ENCODE measurements around the gene METTL25. TPM values are rescaled to one million over a fixed set of nuclear protein-coding genes. Genes with fewer than 3 reads are reported as not detected.

METTL25 gene
- polyA plus RNA-seq, 1 donor (not counting 4 experiments of a cell fraction or from before 2014, with no cell fraction given): 6.0 TPM

DNA sequence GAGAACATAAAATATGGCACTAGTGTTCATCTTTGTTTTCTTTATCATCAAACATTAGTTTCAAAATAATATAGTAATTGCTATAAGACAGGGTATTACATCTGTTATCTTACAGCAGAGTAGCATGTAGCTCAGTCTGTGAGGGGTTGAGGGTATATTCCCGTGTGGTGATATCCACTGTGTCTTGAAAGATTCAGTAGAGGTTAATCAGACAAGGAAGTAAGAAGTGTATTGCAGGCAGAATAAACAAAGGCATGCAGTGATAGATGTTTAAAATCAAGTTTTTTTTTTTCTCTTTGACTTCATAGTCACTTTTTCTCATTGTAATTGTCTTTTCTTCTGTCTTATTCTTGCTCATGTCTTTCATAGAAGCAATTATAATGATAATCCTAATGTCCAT is 48.3 kb downstream of the METTL25 start:
- no peak for FAIRE-seq

DNA sequence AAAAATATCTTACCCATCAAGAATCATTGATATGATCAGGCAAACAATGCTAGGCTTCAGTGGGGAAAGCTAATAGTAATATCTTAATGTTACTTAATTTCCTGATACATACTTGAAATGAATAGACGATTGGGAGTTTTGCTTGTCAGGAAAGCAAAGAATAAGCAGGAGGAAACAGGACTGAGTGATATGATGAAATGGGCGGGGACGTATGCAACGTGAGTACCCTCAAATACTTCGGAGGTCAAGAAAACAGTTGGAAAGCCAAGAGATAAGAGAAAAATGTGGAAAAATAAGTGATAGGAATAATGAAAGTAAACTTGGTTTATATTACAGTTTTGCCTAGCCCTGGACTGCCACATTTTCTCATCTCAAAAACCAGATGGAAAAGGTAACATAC is 49.2 kb downstream of the METTL25 start:
- H3K79me2 ChIP-seq (ENCODE audit: control insufficient read depth, insufficient read depth, low read length): no peaks in the 10 kb centered on the region
- DNase-seq (ENCODE audit: low read depth, low spot score) (no peak), FAIRE-seq (no peak)
- no peaks in the 10 kb centered on the region for H3K9me1 ChIP-seq (ENCODE audit: control insufficient read depth, extremely low read depth, insufficient read depth, low read length)
- H3K36me3 ChIP-seq (ENCODE audit: control insufficient read depth in 2 of 2, extremely low read depth in 1 of 2, insufficient read depth in 2 of 2, low read length in 2 of 2): no peaks in the 10 kb centered on the region
- no peak overlapping the region for H3K4me2 ChIP-seq (ENCODE audit: control insufficient read depth, extremely low read depth, insufficient read depth, low read depth, low read length)
- H2AFZ ChIP-seq (ENCODE audit: control insufficient read depth, low read length): no peak overlapping the region
- no peaks in the 10 kb centered on the region for H3K9me3 ChIP-seq (ENCODE audit: control insufficient read depth, low read depth, low read length)
- H3K4me1 ChIP-seq (ENCODE audit: control insufficient read depth, extremely low read depth, insufficient read depth, low read length): peaks cover 2% of the 10 kb centered on the region
- H3K27ac ChIP-seq (ENCODE audit: control insufficient read depth, insufficient read depth, low read length): no peak overlapping the region
- H3K4me3 ChIP-seq (ENCODE audit: control insufficient read depth in 2 of 3, extremely low read depth in 1 of 3, insufficient read depth in 2 of 3, low read depth in 1 of 3, low read length in 3 of 3): no peak overlapping the region
- dilution Hi-C loops (cut with MboI; ENCODE audit: extremely low pct_ligation_motif_present, low sequenced_read_pairs): no loop called here
- TF ChIP-seq, protein P1, sequence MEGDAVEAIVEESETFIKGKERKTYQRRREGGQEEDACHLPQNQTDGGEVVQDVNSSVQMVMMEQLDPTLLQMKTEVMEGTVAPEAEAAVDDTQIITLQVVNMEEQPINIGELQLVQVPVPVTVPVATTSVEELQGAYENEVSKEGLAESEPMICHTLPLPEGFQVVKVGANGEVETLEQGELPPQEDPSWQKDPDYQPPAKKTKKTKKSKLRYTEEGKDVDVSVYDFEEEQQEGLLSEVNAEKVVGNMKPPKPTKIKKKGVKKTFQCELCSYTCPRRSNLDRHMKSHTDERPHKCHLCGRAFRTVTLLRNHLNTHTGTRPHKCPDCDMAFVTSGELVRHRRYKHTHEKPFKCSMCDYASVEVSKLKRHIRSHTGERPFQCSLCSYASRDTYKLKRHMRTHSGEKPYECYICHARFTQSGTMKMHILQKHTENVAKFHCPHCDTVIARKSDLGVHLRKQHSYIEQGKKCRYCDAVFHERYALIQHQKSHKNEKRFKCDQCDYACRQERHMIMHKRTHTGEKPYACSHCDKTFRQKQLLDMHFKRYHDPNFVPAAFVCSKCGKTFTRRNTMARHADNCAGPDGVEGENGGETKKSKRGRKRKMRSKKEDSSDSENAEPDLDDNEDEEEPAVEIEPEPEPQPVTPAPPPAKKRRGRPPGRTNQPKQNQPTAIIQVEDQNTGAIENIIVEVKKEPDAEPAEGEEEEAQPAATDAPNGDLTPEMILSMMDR (optimal IDR thresholded peaks at IDR 0.05 in 1 of 3, IDR thresholded peaks at IDR 0.05 in 1 of 3, conservative IDR thresholded peaks at IDR 0.05 in 1 of 3; ENCODE audit: extremely low read depth in 1 of 3, insufficient read depth in 2 of 3, low read length in 3 of 3): no peak
- H3K9ac ChIP-seq (ENCODE audit: control insufficient read depth, extremely low read depth, insufficient read depth, low read length): no peak overlapping the region
- H3K27me3 ChIP-seq (ENCODE audit: control insufficient read depth, extremely low read depth, insufficient read depth, low read length): no peaks in the 10 kb centered on the region
- H4K20me1 ChIP-seq (ENCODE audit: control insufficient read depth, extremely low read depth, insufficient read depth, low read length): no peaks in the 10 kb centered on the region

More for the DNA sequence above, 48.3 kb downstream of the METTL25 start:
- Histone ChIP-seq H3K79me2 (ENCODE audit: control insufficient read depth, insufficient read depth, low read length) (no peaks in the 10 kb centered on the region), H3K27me3 (ENCODE audit: control insufficient read depth, extremely low read depth, insufficient read depth, low read length) (no peaks in the 10 kb centered on the region), H3K4me1 (ENCODE audit: control insufficient read depth, extremely low read depth, insufficient read depth, low read length) (no peaks in the 10 kb centered on the region), H3K4me2 (ENCODE audit: control insufficient read depth, extremely low read depth, insufficient read depth, low read depth, low read length) (no peak overlapping the region), H4K20me1 (ENCODE audit: control insufficient read depth, extremely low read depth, insufficient read depth, low read length) (no peaks in the 10 kb centered on the region), H3K36me3 (ENCODE audit: control insufficient read depth in 2 of 2, extremely low read depth in 1 of 2, insufficient read depth in 2 of 2, low read length in 2 of 2) (no peaks in the 10 kb centered on the region), H3K9me3 (ENCODE audit: control insufficient read depth, low read depth, low read length) (no peaks in the 10 kb centered on the region), H3K4me3 (ENCODE audit: control insufficient read depth in 2 of 3, extremely low read depth in 1 of 3, insufficient read depth in 2 of 3, low read depth in 1 of 3, low read length in 3 of 3) (no peak overlapping the region), H3K9ac (ENCODE audit: control insufficient read depth, extremely low read depth, insufficient read depth, low read length) (no peak overlapping the region), H3K9me1 (ENCODE audit: control insufficient read depth, extremely low read depth, insufficient read depth, low read length) (no peaks in the 10 kb centered on the region), H2AFZ (ENCODE audit: control insufficient read depth, low read length) (no peak overlapping the region), H3K27ac (ENCODE audit: control insufficient read depth, insufficient read depth, low read length) (no peak overlapping the region)
- TF ChIP-seq, protein P1 (optimal IDR thresholded peaks at IDR 0.05 in 1 of 3, IDR thresholded peaks at IDR 0.05 in 1 of 3, conservative IDR thresholded peaks at IDR 0.05 in 1 of 3; ENCODE audit: extremely low read depth in 1 of 3, insufficient read depth in 2 of 3, low read length in 3 of 3): no peak
- TF ChIP-seq EZH2 (IDR thresholded peaks at IDR 0.05; ENCODE audit: low read length): no peak
- dilution Hi-C loops (cut with MboI; ENCODE audit: extremely low pct_ligation_motif_present, low sequenced_read_pairs): no loop called here
- DNase-seq (ENCODE audit: low read depth, low spot score): no peak
